Measurements from ENCODE around the gene CNTLN.

CNTLN gene

DNA sequence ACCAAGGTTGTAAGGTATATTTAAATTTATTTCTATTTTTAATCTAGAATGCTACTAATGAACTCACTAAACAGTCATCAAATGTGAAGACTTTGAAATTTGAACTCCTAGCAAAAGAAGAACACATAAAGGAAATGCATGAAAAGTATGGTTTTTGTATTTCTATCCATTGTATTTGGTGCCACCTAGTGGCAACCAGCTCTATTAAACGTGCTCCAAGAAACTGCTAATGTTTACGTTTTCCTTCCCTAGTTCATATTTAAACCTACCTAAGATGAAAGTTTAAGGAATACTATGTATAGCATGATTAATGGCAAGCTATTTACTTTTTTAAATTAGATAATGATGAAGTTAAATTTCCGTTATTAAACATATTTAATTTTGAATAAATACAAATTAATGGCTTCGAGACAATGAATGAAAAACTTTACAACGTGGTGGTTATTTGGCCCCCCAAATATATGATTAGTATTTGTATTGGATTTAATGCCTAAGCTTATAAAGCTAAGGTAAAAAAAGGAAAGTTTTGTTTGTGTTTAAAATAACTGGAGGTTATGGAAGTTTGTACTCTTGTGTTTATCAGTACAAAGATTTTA lies 328.1 kb downstream of the CNTLN start:
- peak; percentile 2 to 4 for DNase-seq (ENCODE audit: low read depth in 1 of 2, low spot score in 1 of 2)
- H3K4me3 ChIP-seq (replicated peaks; ENCODE audit: insufficient read depth, low read length), result no peak overlapping the region
- H3K27me3 ChIP-seq (ENCODE audit: insufficient read depth, poor library complexity, severe bottlenecking), result no peaks in the 10 kb centered on the region
- H3K27ac ChIP-seq (replicated peaks), result no peak overlapping the region
- TF ChIP-seq, protein P1, sequence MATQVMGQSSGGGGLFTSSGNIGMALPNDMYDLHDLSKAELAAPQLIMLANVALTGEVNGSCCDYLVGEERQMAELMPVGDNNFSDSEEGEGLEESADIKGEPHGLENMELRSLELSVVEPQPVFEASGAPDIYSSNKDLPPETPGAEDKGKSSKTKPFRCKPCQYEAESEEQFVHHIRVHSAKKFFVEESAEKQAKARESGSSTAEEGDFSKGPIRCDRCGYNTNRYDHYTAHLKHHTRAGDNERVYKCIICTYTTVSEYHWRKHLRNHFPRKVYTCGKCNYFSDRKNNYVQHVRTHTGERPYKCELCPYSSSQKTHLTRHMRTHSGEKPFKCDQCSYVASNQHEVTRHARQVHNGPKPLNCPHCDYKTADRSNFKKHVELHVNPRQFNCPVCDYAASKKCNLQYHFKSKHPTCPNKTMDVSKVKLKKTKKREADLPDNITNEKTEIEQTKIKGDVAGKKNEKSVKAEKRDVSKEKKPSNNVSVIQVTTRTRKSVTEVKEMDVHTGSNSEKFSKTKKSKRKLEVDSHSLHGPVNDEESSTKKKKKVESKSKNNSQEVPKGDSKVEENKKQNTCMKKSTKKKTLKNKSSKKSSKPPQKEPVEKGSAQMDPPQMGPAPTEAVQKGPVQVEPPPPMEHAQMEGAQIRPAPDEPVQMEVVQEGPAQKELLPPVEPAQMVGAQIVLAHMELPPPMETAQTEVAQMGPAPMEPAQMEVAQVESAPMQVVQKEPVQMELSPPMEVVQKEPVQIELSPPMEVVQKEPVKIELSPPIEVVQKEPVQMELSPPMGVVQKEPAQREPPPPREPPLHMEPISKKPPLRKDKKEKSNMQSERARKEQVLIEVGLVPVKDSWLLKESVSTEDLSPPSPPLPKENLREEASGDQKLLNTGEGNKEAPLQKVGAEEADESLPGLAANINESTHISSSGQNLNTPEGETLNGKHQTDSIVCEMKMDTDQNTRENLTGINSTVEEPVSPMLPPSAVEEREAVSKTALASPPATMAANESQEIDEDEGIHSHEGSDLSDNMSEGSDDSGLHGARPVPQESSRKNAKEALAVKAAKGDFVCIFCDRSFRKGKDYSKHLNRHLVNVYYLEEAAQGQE (IDR thresholded peaks at IDR 0.05; ENCODE audit: insufficient replicate concordance, low read depth), result no peak
- TF ChIP-seq POLR2AphosphoS5 (IDR thresholded peaks at IDR 0.05; ENCODE audit: low read depth) (no peak), SPI1 (IDR thresholded peaks at IDR 0.05; ENCODE audit: borderline replicate concordance, low read depth) (no peak), GABPA (IDR thresholded peaks at IDR 0.05; ENCODE audit: low read depth) (no peak)
- TF ChIP-seq, protein P2, sequence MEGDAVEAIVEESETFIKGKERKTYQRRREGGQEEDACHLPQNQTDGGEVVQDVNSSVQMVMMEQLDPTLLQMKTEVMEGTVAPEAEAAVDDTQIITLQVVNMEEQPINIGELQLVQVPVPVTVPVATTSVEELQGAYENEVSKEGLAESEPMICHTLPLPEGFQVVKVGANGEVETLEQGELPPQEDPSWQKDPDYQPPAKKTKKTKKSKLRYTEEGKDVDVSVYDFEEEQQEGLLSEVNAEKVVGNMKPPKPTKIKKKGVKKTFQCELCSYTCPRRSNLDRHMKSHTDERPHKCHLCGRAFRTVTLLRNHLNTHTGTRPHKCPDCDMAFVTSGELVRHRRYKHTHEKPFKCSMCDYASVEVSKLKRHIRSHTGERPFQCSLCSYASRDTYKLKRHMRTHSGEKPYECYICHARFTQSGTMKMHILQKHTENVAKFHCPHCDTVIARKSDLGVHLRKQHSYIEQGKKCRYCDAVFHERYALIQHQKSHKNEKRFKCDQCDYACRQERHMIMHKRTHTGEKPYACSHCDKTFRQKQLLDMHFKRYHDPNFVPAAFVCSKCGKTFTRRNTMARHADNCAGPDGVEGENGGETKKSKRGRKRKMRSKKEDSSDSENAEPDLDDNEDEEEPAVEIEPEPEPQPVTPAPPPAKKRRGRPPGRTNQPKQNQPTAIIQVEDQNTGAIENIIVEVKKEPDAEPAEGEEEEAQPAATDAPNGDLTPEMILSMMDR (IDR thresholded peaks at IDR 0.05; ENCODE audit: insufficient read depth, low read length), result no peak

DNA sequence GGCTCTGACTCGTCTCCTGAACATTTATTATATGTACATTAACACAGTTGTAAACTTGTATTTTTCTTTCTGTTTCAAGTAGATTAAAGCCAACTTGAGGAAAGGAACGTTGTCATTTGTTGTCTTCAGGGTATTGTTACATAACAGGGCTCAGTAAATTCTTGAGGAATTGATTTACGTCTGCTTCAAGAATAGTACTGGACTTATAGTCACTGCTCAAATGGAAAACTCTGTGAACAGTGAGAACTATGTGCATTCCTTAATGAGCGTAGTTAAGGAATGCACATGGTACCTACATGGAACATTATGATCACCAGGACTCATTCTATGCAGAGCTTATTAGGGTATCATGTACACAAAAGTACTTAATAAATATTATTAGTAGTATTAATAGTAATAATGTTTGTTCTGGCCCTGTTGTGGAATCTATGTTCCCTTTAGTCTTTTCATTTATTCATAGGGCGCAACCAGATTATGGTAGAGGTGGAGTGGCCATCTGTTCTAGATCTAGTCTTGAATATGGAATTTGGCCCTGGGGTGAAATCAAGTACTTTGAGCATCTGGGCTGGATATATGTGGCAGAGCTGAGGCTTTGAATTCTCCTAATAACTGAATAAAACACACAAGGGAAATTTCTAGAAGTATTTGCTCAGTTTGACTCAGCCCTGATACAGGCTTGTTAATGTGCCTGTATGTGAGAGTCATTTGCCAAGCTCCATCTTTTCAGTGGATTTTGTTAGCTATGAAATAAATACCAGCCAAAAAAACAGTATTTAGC lies 335.4 kb downstream of the CNTLN start:
- Histone ChIP-seq H3K27me3 (ENCODE audit: insufficient read depth, poor library complexity, severe bottlenecking) (no peaks in the 10 kb centered on the region), H3K4me3 (replicated peaks; ENCODE audit: insufficient read depth, low read length) (no peak overlapping the region), H3K27ac (replicated peaks) (no peak overlapping the region)
- DNase-seq (ENCODE audit: low read depth in 1 of 2, low spot score in 1 of 2), result no peak
- TF ChIP-seq, protein P1 (IDR thresholded peaks at IDR 0.05; ENCODE audit: insufficient replicate concordance, low read depth), result no peak
- TF ChIP-seq, protein P2 (IDR thresholded peaks at IDR 0.05; ENCODE audit: insufficient read depth, low read length), result no peak
- TF ChIP-seq SPI1 (IDR thresholded peaks at IDR 0.05; ENCODE audit: borderline replicate concordance, low read depth), result no peak
- TF ChIP-seq POLR2AphosphoS5 (IDR thresholded peaks at IDR 0.05; ENCODE audit: low read depth), result no peak
- no peak for TF ChIP-seq GABPA (IDR thresholded peaks at IDR 0.05; ENCODE audit: low read depth)

DNA sequence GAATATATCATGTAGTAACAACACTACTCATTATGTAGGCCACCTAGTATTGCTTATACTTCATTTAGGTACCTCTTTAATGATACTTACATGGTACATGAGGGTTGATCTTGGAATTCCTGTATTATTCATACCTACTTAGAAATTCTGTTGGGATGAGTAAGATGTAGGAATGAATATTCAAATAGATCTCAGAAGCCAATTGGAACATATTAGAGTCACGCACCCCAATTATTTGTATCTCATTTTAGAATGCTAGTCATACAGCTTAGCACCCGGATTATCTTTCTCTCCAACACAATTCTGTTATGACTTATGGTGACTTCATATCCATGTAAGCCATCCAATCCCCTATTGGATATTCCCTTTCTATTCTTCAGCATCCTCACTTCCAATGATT lies 337.3 kb downstream of the CNTLN start:
- DNase-seq (ENCODE audit: low read depth in 1 of 2, low spot score in 1 of 2), result no peak
- no peak overlapping the region for H3K27ac ChIP-seq (replicated peaks)
- TF ChIP-seq SPI1 (IDR thresholded peaks at IDR 0.05; ENCODE audit: borderline replicate concordance, low read depth) (no peak), GABPA (IDR thresholded peaks at IDR 0.05; ENCODE audit: low read depth) (no peak), POLR2AphosphoS5 (IDR thresholded peaks at IDR 0.05; ENCODE audit: low read depth) (no peak)
- TF ChIP-seq, protein P2 (IDR thresholded peaks at IDR 0.05; ENCODE audit: insufficient read depth, low read length), result no peak
- TF ChIP-seq, protein P1 (IDR thresholded peaks at IDR 0.05; ENCODE audit: insufficient replicate concordance, low read depth), result no peak
- no peaks in the 10 kb centered on the region for H3K27me3 ChIP-seq (ENCODE audit: insufficient read depth, poor library complexity, severe bottlenecking)
- H3K4me3 ChIP-seq (replicated peaks; ENCODE audit: insufficient read depth, low read length), result no peak overlapping the region
